K562 (cell line): ENCODE data around the gene ABR. TPM values are rescaled to one million over a fixed set of nuclear protein-coding genes. Genes with fewer than 3 reads are reported as not detected.

Experiments used
- ATAC-seq: fragments of 200-7000 bp; cut with Tn5 transposase; 3 replicates; pipeline ENCODE4 v1.9.1; 2020; ENCODE audit warnings: moderate library complexity
- BruUV-seq: library from RNA; stranded (reverse); fragments of 400-500 nt; replicated peaks from 2 replicates; lab custom pipeline; 2021; lab: Mats Ljungman, UMichigan
- CTCF ChIA-PET: fragments of 300-600 bp; formaldehyde crosslinking; extraction: SDS; loops from one replicate; lab custom pipeline; 2021; ENCODE audit warnings: low intra/inter-chr PET ratio; lab: Yijun Ruan, JAX
- POLR2A ChIA-PET: fragments of 300-600, 350-650 bp; sonication (Branson Sonifier 250); formaldehyde crosslinking; extraction: SDS; loops from one replicate; lab custom pipeline; 2021; ENCODE audit warnings: antibody characterized with exemption, inconsistent platforms; lab: Yijun Ruan, JAX
- DNase-seq, 4 experiments: peaks; one replicate each; pipeline versions ENCODE4 v3.0.0 to v3.0.0-alpha.2; 2011 to 2018; ENCODE audit warnings: low spot score in 3 of 4, mixed read lengths in 3 of 4; ENCODE audit errors: extremely low read depth in 1 of 4
- FAIRE-seq: peaks from 2 replicates; lab custom pipeline; 2011; peaks lifted over from hg19 to GRCh38; lab: Jason Lieb, UNC
- H2AFZ ChIP-seq: 2 replicates; pipeline ENCODE4 v1.6.0; 2011; ENCODE audit warnings: low read depth, low read length, control low read depth, inconsistent platforms
- H3K27ac ChIP-seq: fragments of 200-600 bp; 3 replicates; pipeline ENCODE4 v1.8.0; 2011; ENCODE audit warnings: low read depth, mild to moderate bottlenecking, control low read depth, inconsistent platforms, low read length, moderate library complexity, mixed read lengths; ENCODE audit errors: extremely low read depth
- H3K27me3 ChIP-seq, 2 experiments: fragments of 300-600 bp in 1 of 2; 2 replicates in 1 of 2; 3 replicates in 1 of 2; pipeline versions ENCODE4 v1.6.0 to v1.8.0; 2011; ENCODE audit warnings: inconsistent platforms in 2 of 2, low read length in 2 of 2, mild to moderate bottlenecking in 1 of 2, mixed read lengths in 1 of 2, moderate library complexity in 1 of 2; ENCODE audit not compliant: control insufficient read depth in 2 of 2, insufficient read depth in 2 of 2
- H3K36me3 ChIP-seq: fragments of 300-600 bp; 3 replicates; pipeline ENCODE4 v1.8.0; 2011; ENCODE audit warnings: mild to moderate bottlenecking, low read length, inconsistent platforms; ENCODE audit not compliant: control insufficient read depth, insufficient read depth
- H3K4me1 ChIP-seq, 2 experiments: fragments of 200-600 bp in 1 of 2; replicated peaks in 1 of 2; 2 replicates in 1 of 2; 3 replicates in 1 of 2; pipeline versions ENCODE4 v1.5.1 to v1.8.0; 2011; ENCODE audit warnings: inconsistent platforms in 2 of 2, low read length in 2 of 2, mild to moderate bottlenecking in 1 of 2, mixed read lengths in 1 of 2, moderate library complexity in 1 of 2; ENCODE audit not compliant: control insufficient read depth in 2 of 2, insufficient read depth in 2 of 2
- H3K4me2 ChIP-seq: 2 replicates; pipeline ENCODE4 v1.6.1; 2011; ENCODE audit warnings: low read length, control low read depth, inconsistent platforms, mixed read lengths; ENCODE audit not compliant: insufficient read depth
- H3K4me3 ChIP-seq: fragments of 200-600 bp; sonication (generic), shearing (Covaris generic); 2 replicates; pipeline ENCODE4 v1.5.1; 2016; ENCODE audit warnings: control low read depth, inconsistent platforms
- H3K79me2 ChIP-seq: fragments of 200-600 bp; 3 replicates; pipeline ENCODE4 v1.8.0; 2011; ENCODE audit warnings: low read length, inconsistent platforms; ENCODE audit not compliant: control insufficient read depth, insufficient read depth
- H3K9ac ChIP-seq, 2 experiments: 2 replicates each; pipeline versions ENCODE4 v1.6.0 to v1.6.1; 2011; ENCODE audit warnings: low read depth in 2 of 2, low read length in 2 of 2, control low read depth in 1 of 2, inconsistent platforms in 1 of 2, mild to moderate bottlenecking in 1 of 2, mixed read lengths in 1 of 2; ENCODE audit not compliant: insufficient read depth in 1 of 2
- H3K9me1 ChIP-seq: one replicate; pipeline ENCODE4 v1.6.0; 2011; ENCODE audit warnings: inconsistent platforms, mild to moderate bottlenecking, low read length, moderate library complexity; ENCODE audit not compliant: control insufficient read depth, insufficient read depth
- H3K9me3 ChIP-seq: replicated peaks from 2 replicates; pipeline ENCODE4 v1.5.1; 2011; ENCODE audit warnings: low read depth, low read length, inconsistent platforms; ENCODE audit not compliant: control insufficient read depth, insufficient read depth
- H4K20me1 ChIP-seq: replicated peaks from 2 replicates; pipeline ENCODE4 v1.6.1; 2011; ENCODE audit warnings: low read length, inconsistent platforms, mixed read lengths; ENCODE audit not compliant: control insufficient read depth, insufficient read depth
- CBFA2T2 ChIP-seq: fragments of 450-650 bp; conservative IDR thresholded peaks from 2 replicates; pipeline ENCODE4 v1.6.1; 2017; ENCODE audit warnings: mild to moderate bottlenecking
- HOXB6 ChIP-seq: fragments of 250-450 bp; sonication (Bioruptor Pico); IDR thresholded peaks from 2 replicates; pipeline ENCODE4 v1.5.1; 2022; ENCODE audit warnings: mild to moderate bottlenecking, borderline replicate concordance
- KDM1A ChIP-seq, 2 experiments: fragments of 450-650 bp; IDR thresholded peaks; 2 replicates each; pipeline ENCODE4 v1.6.1; 2016; ENCODE audit warnings: mild to moderate bottlenecking in 2 of 2
- PURB ChIP-seq: sonication (generic); formaldehyde crosslinking; IDR thresholded peaks from 2 replicates; pipeline ENCODE4 v1.9.0; 2021; ENCODE audit warnings: low read depth, mild to moderate bottlenecking, missing genetic modification reagents
- WGBS: fragments of 100-300 bp; shearing (Covaris generic); methylation state at CpG from one replicate; pipeline ENCODE4 v1.1.6; 2016; ENCODE audit warnings: low coverage, mixed read lengths; ENCODE audit not compliant: insufficient coverage; ENCODE audit errors: missing lambda C conversion rate; 5-methylcytosine and 5-hydroxymethylcytosine counted together
- in situ Hi-C: fragments of 300-500 bp; cut with MboI; formaldehyde crosslinking; loops from 4 replicates; pipeline ENCODE4 v1.15.0; 2018; ENCODE audit warnings: inconsistent platforms, mixed read lengths
- intact Hi-C: fragments of 100-400 bp; cut with micrococcal nuclease; formaldehyde crosslinking; loops from 2 replicates; pipeline ENCODE4 v1.14.2; 2022
- polyA plus RNA-seq, 8 experiments: library from polyadenylated mRNA; depleted of rRNA in 4 of 8; stranded (reverse) in 5 of 8; unstranded in 3 of 8; fragments of >200 nt; fragmentation: Nextera tagmentation in 2 of 8; fragmentation: Illumina TruSeq in 1 of 8; extraction: Ambion mirVana in 2 of 8; extraction: Trizol in 1 of 8; gene quantifications; 2 replicates each; pipeline versions ENCODE4 v1.2.1 to v1.2.3, GENCODE V29; 2011 to 2014; ENCODE audit warnings: inconsistent platforms in 1 of 8, missing spikeins in 1 of 8
- total RNA-seq, 7 experiments: library from RNA; depleted of rRNA in 6 of 7; stranded (reverse); fragments of >200 nt in 6 of 7; fragmentation: Illumina TruSeq in 2 of 7; extraction: Trizol in 2 of 7; gene quantifications; 2 replicates each; pipeline versions ENCODE4 v1.2.1 to v1.2.3, GENCODE V29; 2011 to 2021; ENCODE audit warnings: low replicate concordance in 1 of 7

ABR gene
- total and polyA plus RNA-seq, 9 of the 15 experiments (the other 6 are each of a cell fraction or from before 2014, with no cell fraction given): 0.07 to 1.6 (median 0.37) TPM; not detected in 1

DNA sequence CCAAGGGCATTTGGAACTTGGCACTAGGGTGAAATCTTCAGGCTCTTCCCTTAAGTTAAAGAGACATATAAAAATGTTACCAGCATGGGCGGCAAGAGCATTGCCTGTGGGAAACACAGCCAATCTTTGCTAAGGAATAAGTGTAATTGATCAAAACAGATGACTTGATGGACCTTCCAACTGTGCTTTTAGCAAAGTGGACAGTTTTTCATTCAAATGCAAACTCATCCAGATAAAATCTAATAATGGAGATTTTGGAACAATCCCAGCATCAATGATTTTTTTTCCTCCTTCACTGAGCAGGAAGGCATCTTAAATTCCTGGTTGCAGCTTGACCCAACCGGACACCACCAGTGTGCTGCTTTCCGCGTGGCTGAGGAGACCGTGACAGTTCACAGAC lies 47.6 kb upstream of the ABR start:
- in situ Hi-C loops (no loop called here), intact Hi-C loops (no loop called here)
- H3K4me3 ChIP-seq: no peak overlapping the region
- H3K9me3 ChIP-seq: no peaks in the 10 kb centered on the region
- no peak for FAIRE-seq
- ChIA-PET CTCF (no interaction called here), POLR2A (no interaction called here)
- H3K79me2 ChIP-seq: no peaks in the 10 kb centered on the region
- no peaks in the 10 kb centered on the region for H4K20me1 ChIP-seq
- no peak overlapping the region for H3K27ac ChIP-seq
- no peak overlapping the region for H2AFZ ChIP-seq
- no peak for ATAC-seq
- no peak overlapping the region for H3K9ac ChIP-seq
- no peak for DNase-seq
- peaks cover 0 to 22% of the 10 kb centered on the region in 2 experiments; a peak in 2 of 5 replicates for H3K4me1 ChIP-seq
- TF ChIP-seq CBFA2T2: no peak
- TF ChIP-seq PURB: no peak
- H3K4me2 ChIP-seq: no peak overlapping the region
- no TSS peak for BruUV-seq
- WGBS: 68% methylated on average over 3 of the region's 5 CpGs
- H3K9me1 ChIP-seq: no peaks in the 10 kb centered on the region
- H3K36me3 ChIP-seq: no peaks in the 10 kb centered on the region
- peaks cover 0 to 35% of the 10 kb centered on the region in 2 experiments; a peak in 2 of 5 replicates for H3K27me3 ChIP-seq

DNA sequence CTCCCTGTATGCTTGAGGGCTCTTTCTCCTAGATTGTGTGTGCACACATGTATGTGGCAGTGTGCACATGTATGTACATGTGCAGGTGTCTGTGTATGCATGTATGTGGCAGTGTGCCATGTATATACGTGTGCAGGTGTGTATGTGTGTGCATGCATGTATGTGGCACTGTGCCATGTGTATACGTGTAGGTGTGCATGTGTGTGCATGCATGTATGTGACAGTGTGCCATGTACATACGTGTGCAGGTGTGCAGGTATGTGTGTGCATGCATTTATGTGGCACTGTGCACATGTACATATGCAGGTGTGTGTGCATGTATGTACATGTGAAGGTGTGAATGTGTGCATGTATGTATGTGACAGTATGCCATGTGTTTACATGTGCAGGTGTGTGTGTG lies 46.5 kb upstream of the ABR start:
- H3K79me2 ChIP-seq: no peaks in the 10 kb centered on the region
- intact Hi-C loops (no loop called here), in situ Hi-C loops (no loop called here)
- no peak overlapping the region for H3K4me3 ChIP-seq
- no peak overlapping the region for H2AFZ ChIP-seq
- TF ChIP-seq KDM1A (IDR thresholded peaks at IDR 0.05): peak in 1 of 2 experiments; percentile 32; a peak in 1 of 4 replicates
- TF ChIP-seq HOXB6 (CRISPR knock-in tag): no peak
- no peak for FAIRE-seq
- POLR2A ChIA-PET: interaction anchor here (0.6 kb wide), 1 partner anchor 31 kb away, joined by 3 read pairs; no protein-coding TSS in a partner anchor
- no peaks in the 10 kb centered on the region for H3K36me3 ChIP-seq
- H3K27me3 ChIP-seq: peaks cover 2 to 30% of the 10 kb centered on the region in 2 experiments; a peak in 3 of 5 replicates
- H3K9me3 ChIP-seq: no peaks in the 10 kb centered on the region
- H3K27ac ChIP-seq: no peak overlapping the region
- H3K9me1 ChIP-seq: no peaks in the 10 kb centered on the region
- no peak overlapping the region for H3K9ac ChIP-seq
- H3K4me2 ChIP-seq: no peak overlapping the region
- WGBS: 5% methylated on average over 3 of the region's 3 CpGs
- DNase-seq: no peak
- ATAC-seq: no peak
- H3K4me1 ChIP-seq: peaks cover 0 to 22% of the 10 kb centered on the region in 2 experiments; a peak in 2 of 5 replicates
- CTCF ChIA-PET: no interaction called here
- no peaks in the 10 kb centered on the region for H4K20me1 ChIP-seq
- BruUV-seq: no TSS peak
